Activated CD4-positive, CD25-positive, alpha-beta regulatory T cell treated with anti-CD3 and anti-CD28 coated beads, Interleukin-2, amount 50 U/mL, for 72 hours (primary cell): ENCODE measurements around the gene FZD2.
"Not testable (repeated sequence)": the region's sequence is repeated elsewhere in the genome, so short reads cannot be mapped to it uniquely, and the experiment has no call there.

Experiments
- DNase-seq: peaks from one replicate; pipeline ENCODE4 v3.0.0; 2021

Gene FZD2

GRCh38 chr17:44546671-44547606, 10.3 kb upstream of the FZD2 start:
- DNase-seq: no peak

- DNase-seq: no peak
Measured at GRCh38 chr17:44547625-44548267, 9.5 kb upstream of the FZD2 start.

GRCh38 chr17:44548376-44549230, 8.7 kb upstream of the FZD2 start:
- DNase-seq: no peak

- no peak for DNase-seq
Measured at GRCh38 chr17:44549686-44550085, 7.6 kb upstream of the FZD2 start.

GRCh38 chr17:44552361-44552760, 4.9 kb upstream of the FZD2 start:
- no peak for DNase-seq

- no peak for DNase-seq
Measured at GRCh38 chr17:44555099-44555498, 2.2 kb upstream of the FZD2 start.

- no peak for DNase-seq
Measured at GRCh38 chr17:44556166-44556831, 985 bp upstream of the FZD2 start.

- no peak for DNase-seq
Measured at GRCh38 chr17:44557651-44558285, 484 bp downstream of the FZD2 start.

GRCh38 chr17:44558334-44558709, 1.0 kb downstream of the FZD2 start:
- DNase-seq: no peak

GRCh38 chr17:44558710-44559633, 1.7 kb downstream of the FZD2 start:
- no peak for DNase-seq

GRCh38 chr17:44559634-44560554, 2.6 kb downstream of the FZD2 start:
- DNase-seq: no peak

GRCh38 chr17:44561237-44561623, 3.9 kb downstream of the FZD2 start:
- no peak for DNase-seq

GRCh38 chr17:44564429-44564828, 7.1 kb downstream of the FZD2 start:
- DNase-seq: no peak

GRCh38 chr17:44565866-44566443, 8.7 kb downstream of the FZD2 start:
- no peak for DNase-seq

GRCh38 chr17:44568311-44568944, 11.1 kb downstream of the FZD2 start:
- DNase-seq: not testable (repeated sequence)

- DNase-seq: no peak
Measured at GRCh38 chr17:44568945-44569858, 11.9 kb downstream of the FZD2 start.

GRCh38 chr17:44572801-44573200, 15.5 kb downstream of the FZD2 start:
- DNase-seq: no peak

GRCh38 chr17:44575403-44575802, 18.1 kb downstream of the FZD2 start:
- DNase-seq: no peak
